Bronchial epithelial cell (primary cell): ENCODE results near the gene LRP2. TPM values are rescaled to one million over a fixed set of nuclear protein-coding genes. Genes with fewer than 3 reads are reported as not detected.

Source experiments
- DNase-seq: peaks from one replicate; pipeline ENCODE4 v3.0.0-alpha.2; 2010; ENCODE audit warnings: low read depth
- FAIRE-seq: peaks from 2 replicates; lab custom pipeline; 2011; peaks lifted over from hg19 to GRCh38; lab: Jason Lieb, UNC
- H3K27me3 ChIP-seq: 2 replicates; pipeline ENCODE4 v1.5.1; 2011; ENCODE audit warnings: low read length; ENCODE audit not compliant: control insufficient read depth, insufficient read depth
- H3K36me3 ChIP-seq: 2 replicates; pipeline ENCODE4 v1.5.1; 2011; ENCODE audit warnings: low read length; ENCODE audit not compliant: control insufficient read depth, insufficient read depth
- H3K4me3 ChIP-seq: 2 replicates; pipeline ENCODE4 v1.5.1; 2011; ENCODE audit warnings: mild to moderate bottlenecking, low read depth, low read length, control low read depth
- total RNA-seq: library from RNA; depleted of rRNA; stranded (reverse); fragments of >200 nt; gene quantifications from 2 replicates; pipeline ENCODE4 v1.2.1, GENCODE V29; 2014
- TF ChIP-seq, protein P1 (sequence below): IDR thresholded peaks from 2 replicates; pipeline ENCODE4 v1.5.1; 2011; ENCODE audit warnings: mild to moderate bottlenecking, moderate library complexity, low read length, control low read depth, inconsistent platforms; ENCODE audit not compliant: insufficient read depth, severe bottlenecking

The LRP2 gene
- total RNA-seq, 1 donor from 2014 or later: not detected

DNA sequence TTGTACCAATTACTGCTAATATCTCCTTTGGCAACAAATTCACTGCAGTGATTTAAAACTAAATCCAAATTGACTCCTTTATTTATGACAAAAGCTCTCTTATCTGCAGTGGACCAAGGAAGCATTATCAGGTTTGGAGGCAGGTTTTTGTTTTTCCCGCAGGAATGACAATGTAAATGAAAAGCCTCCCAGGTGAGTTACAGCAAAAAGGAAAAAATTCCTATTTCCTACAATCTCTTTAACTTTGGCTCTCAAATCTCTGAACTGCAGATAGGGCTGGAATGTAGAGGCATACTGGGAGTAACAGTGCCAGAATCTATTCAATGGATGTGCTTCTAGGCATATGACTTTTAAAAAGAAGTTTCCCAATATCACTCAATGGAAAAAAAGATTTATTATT lies 28.9 kb upstream of the LRP2 start:
- DNase-seq: no peak
- FAIRE-seq: no peak

DNA sequence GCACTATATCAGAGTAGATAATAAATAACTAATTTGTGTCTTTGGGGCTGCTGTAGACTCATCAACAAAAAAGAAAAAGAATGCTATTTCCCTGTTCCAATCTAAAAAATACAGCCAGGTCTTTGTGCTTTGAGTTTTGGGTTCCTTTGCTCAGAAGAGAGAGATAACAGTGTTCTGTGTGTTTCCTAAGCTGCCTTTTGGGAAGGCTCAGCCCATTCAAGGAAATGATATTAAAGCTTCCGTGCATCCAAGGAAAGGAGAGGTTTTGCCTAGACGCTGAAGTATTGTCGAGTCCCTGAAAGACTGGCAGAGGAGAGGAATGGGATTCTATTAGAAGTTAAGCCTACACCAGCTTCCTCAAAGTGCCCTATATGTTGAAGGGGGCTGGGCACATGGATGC lies 25.8 kb upstream of the LRP2 start:
- Histone ChIP-seq H3K27me3 (no peaks in the 10 kb centered on the region), H3K36me3 (no peaks in the 10 kb centered on the region), H3K4me3 (no peak overlapping the region)
- TF ChIP-seq, protein P1, sequence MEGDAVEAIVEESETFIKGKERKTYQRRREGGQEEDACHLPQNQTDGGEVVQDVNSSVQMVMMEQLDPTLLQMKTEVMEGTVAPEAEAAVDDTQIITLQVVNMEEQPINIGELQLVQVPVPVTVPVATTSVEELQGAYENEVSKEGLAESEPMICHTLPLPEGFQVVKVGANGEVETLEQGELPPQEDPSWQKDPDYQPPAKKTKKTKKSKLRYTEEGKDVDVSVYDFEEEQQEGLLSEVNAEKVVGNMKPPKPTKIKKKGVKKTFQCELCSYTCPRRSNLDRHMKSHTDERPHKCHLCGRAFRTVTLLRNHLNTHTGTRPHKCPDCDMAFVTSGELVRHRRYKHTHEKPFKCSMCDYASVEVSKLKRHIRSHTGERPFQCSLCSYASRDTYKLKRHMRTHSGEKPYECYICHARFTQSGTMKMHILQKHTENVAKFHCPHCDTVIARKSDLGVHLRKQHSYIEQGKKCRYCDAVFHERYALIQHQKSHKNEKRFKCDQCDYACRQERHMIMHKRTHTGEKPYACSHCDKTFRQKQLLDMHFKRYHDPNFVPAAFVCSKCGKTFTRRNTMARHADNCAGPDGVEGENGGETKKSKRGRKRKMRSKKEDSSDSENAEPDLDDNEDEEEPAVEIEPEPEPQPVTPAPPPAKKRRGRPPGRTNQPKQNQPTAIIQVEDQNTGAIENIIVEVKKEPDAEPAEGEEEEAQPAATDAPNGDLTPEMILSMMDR: no peak
- DNase-seq: no peak
- no peak for FAIRE-seq

More for the DNA sequence above, 28.9 kb upstream of the LRP2 start:
- TF ChIP-seq, protein P1: no peak
- H3K4me3 ChIP-seq: no peak overlapping the region
- H3K27me3 ChIP-seq: no peaks in the 10 kb centered on the region
- no peaks in the 10 kb centered on the region for H3K36me3 ChIP-seq

DNA sequence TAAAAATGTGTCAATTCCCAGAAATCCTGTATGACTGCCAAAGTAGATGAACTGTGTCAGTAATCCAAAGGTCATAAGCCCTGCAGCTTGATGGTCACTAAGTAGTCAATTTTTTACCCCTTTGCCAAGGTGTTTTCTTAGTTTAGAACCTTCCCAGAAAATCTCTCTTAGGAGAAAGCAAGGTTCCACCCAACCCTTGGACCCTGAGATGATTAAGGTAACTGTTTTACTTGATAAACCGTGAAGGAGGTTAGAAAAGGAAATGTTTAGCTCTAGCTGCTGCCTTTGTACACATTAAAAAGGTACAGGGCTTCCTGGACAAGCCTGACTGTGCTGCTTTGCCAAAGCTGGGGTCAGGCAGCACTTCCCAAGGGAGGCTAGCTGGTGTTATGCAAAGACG lies 24.4 kb upstream of the LRP2 start:
- FAIRE-seq: no peak
- Histone ChIP-seq H3K4me3 (no peak overlapping the region), H3K27me3 (no peaks in the 10 kb centered on the region), H3K36me3 (no peaks in the 10 kb centered on the region)
- no peak for DNase-seq
- TF ChIP-seq, protein P1: no peak

DNA sequence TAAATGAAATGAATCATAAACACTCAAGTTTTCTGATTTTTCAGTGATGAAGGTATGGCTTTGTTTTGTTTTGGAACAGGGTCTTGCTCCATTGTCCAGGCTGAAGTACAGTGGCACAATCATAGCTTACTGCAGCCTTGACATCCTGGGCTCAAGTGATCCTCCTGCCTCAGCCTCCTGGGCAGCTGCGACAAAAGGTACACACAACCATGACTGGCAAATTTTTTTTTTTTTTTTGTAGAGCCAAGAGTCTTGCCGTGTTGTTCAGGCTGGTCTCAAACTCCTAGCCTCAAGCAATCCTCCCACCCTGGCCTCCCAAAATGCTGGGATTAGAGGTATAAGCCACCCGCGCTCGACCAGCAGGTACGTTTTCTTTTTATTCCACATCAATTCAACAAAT lies 22.5 kb upstream of the LRP2 start:
- H3K36me3 ChIP-seq: no peaks in the 10 kb centered on the region
- no peak for DNase-seq
- no peaks in the 10 kb centered on the region for H3K27me3 ChIP-seq
- FAIRE-seq: no peak
- TF ChIP-seq, protein P1: no peak
- no peak overlapping the region for H3K4me3 ChIP-seq

DNA sequence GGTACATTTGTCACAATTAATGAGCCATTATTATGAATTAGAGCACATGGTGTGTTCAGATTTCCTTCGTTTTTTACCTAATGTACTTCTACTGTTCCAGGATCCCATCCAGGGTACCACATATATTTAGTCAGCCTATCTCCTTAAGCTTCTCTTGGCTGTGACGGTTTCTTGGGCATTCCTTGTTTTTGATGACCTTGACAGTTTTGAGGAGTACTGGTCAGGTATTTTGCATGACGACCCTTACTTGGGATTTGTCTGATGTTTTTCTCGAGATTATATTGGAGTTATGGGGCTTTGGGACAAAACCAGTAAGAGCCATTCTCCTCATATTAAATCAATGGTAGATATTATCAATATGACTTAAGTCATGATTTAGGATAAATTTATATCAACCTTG lies 10.2 kb upstream of the LRP2 start:
- no peak for FAIRE-seq
- DNase-seq: no peak
- TF ChIP-seq, protein P1: no peak
- H3K27me3 ChIP-seq: no peaks in the 10 kb centered on the region
- no peak overlapping the region for H3K4me3 ChIP-seq
- no peaks in the 10 kb centered on the region for H3K36me3 ChIP-seq

DNA sequence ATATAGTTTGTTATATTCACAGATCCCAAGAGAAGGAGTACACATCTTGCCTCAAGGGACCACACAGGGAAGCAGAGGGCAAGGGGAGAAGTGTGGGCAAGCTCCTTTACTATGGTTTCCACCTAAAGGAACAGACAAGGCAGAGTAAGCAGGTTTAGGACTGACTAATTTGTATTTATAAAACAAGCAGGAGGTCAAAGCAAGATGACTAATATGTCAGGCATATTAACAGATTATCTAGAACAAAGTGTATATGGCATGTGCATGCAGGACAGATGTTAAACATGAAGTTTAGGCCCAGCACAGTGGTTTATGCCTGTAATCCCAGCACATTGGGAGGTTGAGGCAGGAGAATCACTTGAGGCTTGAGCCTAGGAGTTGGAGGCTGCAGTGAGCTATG lies 3.7 kb upstream of the LRP2 start:
- DNase-seq: peak; percentile 60
- Histone ChIP-seq H3K4me3 (no peak overlapping the region), H3K27me3 (peaks cover 29% of the 10 kb centered on the region), H3K36me3 (no peaks in the 10 kb centered on the region)
- TF ChIP-seq, protein P1: no peak
- no peak for FAIRE-seq
